ENCODE results near the gene LOXL1. TPM values are rescaled to one million over a fixed set of nuclear protein-coding genes. Genes with fewer than 3 reads are reported as not detected.
A peak's percentile ranks its signal among the peaks of the same experiment; 100 is the strongest.
"Not testable (repeated sequence)": the region's sequence is repeated elsewhere in the genome, so short reads cannot be mapped to it uniquely, and the experiment has no call there.

The LOXL1 gene
- total RNA-seq, 2 donors from 2014 or later: 2.0 to 2.5 TPM

DNA sequence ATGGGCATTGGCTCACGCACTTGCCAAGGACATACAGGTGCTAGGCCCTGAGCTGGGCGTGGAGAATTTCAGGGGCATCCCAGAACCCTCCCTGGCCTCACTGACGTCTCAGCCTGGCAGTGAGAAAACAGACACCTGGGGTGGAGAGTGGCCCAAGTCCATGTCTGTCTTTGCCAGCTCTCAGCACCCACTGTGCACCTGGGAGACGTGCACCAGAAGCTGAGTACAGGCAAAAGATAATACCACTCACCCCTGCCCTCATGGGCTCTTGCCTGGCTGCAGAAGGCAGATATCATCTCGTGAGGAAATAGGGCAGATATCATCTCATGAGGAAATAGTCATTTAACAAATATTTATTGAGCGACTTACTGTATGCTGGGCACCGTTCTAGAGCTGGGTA is 8.0 kb downstream of the LOXL1 start:
- DNase-seq (no peak), ATAC-seq (peak; percentile 36)
- intact Hi-C loops (cut with DNase I, micrococcal nuclease): no loop called here

DNA sequence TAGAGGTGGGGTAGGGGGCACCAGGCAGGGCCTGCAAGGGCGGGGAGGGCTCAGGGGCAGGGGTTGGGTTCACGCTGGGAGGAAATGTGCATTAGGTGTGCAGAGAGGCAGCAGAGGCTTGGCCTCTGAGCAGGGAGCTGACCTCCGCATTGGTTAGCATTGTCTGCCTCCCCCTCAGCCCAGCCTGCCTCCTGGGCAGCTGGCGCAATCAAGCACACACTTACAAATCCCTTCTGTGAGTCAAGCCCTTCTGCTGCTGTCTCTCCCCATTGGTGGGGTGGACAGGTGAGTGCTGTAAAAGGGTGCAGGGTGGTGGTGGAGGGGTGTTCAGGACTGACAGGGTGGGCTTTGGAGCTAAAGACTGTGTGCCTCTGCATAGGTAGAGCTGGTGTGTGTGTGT is 9.3 kb downstream of the LOXL1 start:
- no peak for ATAC-seq
- DNase-seq: no peak
- intact Hi-C loops (cut with DNase I, micrococcal nuclease): no loop called here

DNA sequence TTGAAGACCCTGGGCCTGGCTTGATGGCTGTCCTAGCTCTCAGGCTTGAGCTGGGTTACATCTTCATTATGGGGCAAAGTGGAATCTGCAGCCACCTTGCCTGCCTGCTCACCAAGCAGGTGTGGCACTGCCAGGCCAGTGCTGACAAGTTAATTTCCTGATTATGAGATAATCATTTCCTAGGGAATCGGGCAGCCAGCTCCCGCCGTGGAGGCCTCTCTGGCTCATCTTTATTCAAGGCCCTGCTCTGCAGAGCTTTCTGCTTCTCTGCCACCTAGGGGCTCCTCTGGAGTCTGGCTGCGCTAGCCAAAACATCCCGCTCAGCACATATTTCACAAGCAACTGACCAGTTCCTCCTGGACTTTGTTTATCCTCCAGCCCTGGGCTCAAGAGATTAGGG is 9.9 kb downstream of the LOXL1 start:
- DNase-seq (peak in 1 of 2 donors; percentile 18), ATAC-seq (peak; percentile 77)
- intact Hi-C loops (cut with DNase I, micrococcal nuclease): no loop called here

DNA sequence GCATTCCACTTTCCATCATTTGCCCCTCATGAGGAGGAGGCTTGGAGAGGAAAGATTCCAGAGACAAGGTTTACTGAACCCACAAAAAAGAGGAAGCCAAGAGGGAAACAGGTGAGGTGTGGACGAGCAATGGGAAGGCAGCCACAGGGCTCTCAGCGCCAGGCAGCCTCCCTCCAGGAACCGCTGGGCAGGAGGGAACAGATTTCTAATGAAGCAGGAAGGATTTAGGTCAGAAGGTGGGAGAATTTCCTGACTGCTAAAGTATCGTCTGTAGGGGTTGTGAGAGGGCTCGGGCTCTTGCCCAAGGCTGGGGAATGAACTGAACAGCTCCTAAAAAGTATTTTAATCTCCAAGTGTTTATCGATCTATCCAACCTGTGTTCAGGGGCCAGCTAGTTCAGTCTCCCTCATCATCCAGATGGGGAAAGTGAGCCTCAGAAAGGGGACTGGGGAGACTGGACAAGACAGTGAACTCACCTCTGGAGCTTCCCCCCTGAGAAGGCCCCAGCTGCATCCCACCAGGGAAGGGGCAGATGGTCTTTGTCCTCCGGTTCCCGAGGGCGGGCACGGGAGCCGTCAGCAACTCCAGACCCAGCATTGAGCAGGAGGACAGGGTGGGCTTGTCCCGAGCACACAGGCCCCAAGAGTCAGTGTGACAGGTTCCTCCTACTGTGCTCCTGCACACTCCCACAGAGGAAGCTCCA is 10.5 kb downstream of the LOXL1 start:
- no peak for DNase-seq
- intact Hi-C loops (cut with DNase I, micrococcal nuclease): no loop called here
- no peak for ATAC-seq

DNA sequence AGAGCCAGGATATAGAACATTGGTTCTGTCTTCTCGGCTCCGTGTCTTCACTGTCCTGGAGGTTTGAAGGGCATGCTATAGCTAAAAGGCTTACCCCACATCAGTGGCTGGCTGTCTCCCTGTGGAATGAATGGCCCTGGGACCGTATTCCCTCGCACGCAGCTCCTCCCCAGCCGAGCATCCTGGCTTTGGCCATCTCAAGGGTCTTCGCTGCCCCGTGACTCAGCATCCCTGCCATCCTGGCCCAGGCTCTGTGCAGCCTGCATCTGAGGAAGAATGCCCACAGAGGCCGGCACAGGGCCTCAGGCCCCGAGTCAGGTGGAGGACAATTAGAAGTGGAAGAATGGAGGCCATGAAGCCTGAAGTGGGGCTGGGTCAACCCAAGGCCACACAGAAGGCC is 11.0 kb downstream of the LOXL1 start:
- no peak for ATAC-seq
- DNase-seq: no peak
- intact Hi-C loops (cut with DNase I, micrococcal nuclease): no loop called here

DNA sequence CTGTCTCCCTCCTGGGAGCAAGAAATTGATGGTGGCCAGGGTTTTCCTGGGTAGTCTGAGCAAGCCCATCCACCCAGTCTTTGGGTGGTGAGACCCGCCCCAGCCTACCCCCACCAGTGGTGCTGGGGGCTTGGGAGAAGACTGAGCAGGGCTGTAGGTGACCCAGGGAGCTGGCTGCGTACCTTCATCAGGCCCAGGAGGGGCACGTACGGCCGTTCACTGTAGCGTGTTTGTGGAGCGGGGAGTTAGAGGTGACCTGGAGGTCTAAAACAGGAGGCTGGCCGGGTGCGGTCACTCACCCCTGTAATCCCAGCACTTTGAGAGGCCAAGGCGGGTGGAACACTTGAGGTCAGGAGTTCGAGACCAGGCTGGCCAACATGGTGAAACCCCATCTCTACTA is 11.5 kb downstream of the LOXL1 start:
- ATAC-seq (no peak), DNase-seq (no peak)
- intact Hi-C loops (cut with DNase I, micrococcal nuclease): no loop called here

DNA sequence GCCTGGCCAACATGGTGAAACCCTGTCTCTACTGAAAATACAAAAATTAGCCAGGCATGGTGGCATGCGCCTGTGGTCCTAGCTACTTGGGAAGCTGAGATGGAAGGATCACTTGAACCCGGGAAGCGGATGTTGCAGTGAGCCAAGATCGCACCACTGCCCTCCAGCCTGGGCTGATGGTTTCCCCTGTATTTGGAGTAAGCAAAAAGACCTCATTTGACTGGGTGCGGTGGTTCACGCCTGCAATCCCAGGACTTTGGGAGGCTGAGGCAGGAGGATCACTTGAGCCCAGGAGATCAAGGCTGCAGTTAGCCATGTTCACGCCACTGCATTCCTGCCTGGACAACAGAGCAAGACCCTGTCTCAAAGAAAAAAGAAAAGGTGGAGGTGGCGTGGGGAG is 12.3 kb downstream of the LOXL1 start:
- intact Hi-C loops (cut with DNase I, micrococcal nuclease); ATAC-seq; DNase-seq: not testable (repeated sequence)

DNA sequence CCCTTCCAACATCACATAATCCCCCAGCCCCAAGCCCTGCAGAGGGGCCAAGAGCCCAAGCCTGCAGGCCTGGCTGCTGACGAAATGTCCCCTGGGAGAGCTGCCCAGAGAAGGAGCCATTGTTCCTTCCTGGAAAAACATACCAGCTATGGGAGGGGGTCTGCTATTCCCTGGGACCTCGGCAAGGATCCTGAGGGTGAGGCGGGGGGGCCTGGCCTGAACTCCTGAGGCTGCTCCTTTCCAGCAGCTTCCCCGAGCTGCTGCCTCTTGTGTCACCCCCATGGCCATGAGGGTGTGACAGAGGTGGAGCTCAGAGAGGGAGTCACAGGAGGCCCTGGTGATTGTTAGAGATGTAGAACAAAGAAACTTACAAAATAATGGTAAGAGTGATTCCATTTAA is 12.9 kb downstream of the LOXL1 start:
- ATAC-seq: no peak
- no peak for DNase-seq
- intact Hi-C loops (cut with DNase I, micrococcal nuclease): no loop called here

DNA sequence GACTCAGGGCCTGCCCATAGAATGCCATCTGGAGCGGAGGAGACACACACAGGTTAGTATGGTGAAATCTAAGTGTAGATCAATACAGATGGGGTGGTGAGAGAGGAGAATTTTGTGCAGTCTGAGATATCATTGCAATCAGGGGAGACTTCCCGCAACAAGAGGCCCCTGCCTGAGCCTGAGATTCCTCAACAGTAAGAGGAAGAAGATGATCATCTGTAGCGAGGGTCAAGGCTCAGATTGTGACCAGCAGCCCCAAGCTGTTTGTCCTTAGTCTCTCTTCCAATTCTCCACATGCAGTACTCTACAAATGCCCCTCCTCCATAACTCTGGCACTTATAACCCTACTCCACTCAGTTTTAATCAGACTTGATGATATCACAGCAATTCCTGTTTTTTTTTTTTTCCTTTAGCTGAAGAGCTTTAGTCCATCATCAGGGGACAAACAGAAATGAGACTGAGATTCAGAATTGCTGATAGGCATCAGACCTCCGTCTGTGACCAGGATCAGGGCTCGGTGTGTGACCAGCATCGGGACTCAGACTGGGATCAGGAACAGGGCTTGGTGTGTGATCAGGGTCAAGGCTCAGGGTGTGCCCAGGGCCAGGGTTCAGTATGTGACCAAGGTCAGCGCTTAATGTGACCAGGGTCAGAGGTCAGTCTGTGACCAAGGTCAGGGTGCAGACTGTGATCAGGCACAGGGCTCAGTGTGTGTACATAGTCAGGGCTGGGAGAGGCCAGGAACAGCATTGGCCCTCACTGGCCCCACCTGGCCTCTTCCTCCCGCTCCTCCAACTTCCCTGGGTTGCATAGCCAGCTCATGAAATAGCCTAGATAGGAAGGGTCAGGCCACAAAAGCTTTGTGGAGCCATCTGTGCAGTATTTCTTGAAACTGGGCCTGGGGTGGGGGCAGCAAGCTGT is 14.1 kb downstream of the LOXL1 start:
- no peak for ATAC-seq
- no peak for DNase-seq
- intact Hi-C loops (cut with DNase I, micrococcal nuclease): no loop called here

DNA sequence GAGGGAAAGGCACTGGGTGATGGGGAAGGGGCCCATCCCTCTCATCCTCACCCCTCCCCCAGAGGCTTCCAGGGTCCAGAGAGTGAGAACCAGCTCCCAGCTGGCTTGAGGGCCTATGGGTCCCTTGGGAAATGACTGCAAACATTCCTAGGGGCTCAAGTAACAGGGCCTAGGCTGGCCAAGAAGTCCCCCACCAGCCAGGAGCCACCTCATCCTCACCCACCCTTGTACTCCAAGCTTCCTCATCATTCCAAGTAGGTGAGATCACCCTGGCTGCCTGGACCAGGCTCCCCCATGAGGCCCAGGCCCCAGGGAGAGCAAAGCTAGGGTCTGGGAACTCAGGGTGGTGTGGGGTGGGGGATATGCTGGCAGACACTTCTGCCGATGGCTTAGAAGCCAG is 14.8 kb downstream of the LOXL1 start:
- intact Hi-C loops (cut with DNase I, micrococcal nuclease): no loop called here
- no peak for DNase-seq
- ATAC-seq: no peak

DNA sequence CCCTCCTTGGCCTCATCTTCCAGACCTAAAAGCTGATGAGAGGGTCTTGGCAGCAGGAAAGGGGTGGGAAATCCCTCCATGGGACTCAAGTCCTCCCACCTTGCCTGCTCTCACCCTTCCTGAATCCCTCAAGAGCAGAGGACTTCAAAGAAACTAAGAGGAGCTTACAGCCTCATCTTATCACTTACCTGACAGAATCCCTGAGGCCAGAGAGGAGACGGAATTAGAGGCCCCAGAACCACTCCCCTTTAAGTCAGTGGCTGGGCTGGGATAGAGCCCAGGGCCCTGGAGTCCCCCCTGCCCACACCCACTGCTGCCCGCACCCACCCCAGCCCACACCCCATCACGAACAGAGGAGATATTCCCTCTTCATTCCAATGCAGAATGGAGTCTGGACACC is 15.2 kb downstream of the LOXL1 start:
- DNase-seq (no peak), ATAC-seq (no peak)
- intact Hi-C loops (cut with DNase I, micrococcal nuclease): no loop called here

DNA sequence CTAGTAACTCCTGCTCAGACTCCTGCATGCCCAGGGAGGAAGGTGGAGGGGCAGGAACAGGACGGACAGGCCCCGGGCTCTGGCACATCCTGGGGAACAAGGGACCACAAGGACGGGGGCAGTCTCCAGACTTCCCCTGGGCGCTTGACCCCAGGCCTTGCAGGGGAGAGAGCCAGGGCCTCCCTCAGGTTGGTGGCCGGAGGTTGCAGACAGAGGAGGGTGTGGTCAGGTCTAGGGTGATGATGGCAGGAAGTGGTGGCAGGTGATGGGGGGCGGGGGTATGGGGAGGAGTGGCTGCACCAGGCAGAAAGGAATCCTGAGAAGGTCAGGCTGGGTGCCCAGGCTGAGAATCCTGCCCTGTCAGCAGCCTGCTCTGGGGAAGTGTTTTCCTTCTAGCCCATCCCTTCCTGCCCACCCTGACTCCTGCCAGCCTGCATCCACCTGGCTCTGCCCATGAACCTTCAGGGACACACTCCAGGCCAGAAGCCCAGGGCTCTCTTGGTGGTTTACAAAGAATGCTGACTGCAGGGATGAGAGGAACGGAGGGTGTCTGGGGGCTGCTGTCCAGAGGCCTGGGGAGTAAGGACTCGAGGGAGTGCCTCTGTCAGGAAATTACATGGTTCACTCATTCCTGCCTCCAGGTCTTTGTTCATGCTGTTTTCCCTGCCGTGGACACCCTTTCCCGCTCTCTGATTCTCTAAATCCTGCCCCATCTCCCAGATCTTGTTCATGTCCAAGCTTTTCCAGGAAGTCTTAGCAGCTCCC is 15.8 kb downstream of the LOXL1 start:
- intact Hi-C loops (cut with DNase I, micrococcal nuclease): no loop called here
- no peak for DNase-seq
- ATAC-seq: no peak

DNA sequence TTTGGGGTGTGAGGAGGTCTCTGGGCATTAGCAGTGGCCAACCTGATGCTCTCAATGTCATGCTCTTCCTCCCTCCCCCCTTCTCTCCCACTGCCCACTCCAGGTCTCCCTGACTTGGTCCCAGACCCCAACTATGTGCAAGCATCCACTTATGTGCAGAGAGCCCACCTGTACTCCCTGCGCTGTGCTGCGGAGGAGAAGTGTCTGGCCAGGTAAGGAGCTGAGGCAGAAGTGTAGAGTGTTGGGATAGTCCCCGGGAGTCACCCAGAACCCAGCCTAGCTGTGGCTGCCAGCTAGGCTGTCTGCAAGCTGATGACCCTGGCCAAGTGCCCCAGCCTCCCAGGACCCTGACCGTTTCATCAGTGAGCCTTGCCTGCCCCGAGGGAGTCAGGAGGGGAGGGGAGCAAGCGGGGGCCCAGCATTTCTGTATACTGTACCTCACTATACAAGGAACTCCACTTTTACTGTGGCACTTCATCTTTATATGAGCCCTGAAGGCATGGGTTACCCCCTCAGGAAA is 16.5 kb downstream of the LOXL1 start:
- intact Hi-C loops (cut with DNase I, micrococcal nuclease): no loop called here
- no peak for DNase-seq
- no peak for ATAC-seq

DNA sequence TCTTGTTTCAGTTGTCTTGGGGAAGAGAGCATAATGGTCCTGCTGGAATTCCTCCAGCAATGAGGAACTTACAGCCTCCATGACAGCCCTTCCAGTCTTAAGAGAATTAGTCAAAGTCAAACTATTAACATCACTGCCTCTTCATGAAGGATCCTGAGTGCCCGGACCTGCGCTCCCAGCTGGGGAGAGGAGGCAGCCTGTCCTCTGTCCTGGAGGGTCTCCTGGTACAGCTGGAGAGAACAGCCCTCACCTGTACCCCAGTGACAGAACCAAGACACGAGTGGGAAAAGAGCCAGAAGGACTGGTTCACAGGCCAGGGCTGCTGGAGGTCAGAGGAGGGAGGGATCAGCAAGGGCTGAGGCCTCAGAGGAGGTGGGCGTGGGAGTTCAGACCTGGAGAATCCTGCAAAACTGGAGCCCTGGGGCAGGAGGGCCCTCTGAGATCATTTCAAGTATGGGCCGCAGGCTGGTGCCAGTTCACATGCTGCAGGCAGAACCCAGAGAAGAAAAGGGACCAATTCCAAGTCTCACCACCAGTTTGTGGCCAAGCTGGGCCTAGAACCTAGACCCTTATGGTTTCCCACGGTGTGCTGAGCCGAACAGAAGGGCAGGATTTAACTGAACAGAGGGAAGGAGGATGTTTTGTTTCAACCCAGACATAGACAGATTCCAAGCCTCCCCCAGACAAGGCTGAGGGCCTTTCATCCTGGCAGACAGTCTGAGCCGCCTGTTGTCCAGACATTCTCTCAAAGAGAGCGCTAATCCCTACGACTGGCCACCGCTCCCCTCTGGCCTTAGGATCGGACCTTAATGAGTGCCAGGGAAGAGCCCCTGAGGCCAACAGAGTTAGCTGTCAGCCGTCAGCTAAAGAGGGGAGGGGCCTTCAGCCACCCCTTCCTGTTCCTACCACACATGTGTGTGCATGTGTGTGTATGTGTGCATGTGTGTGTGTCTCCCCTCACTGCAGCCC is 18.2 kb downstream of the LOXL1 start:
- DNase-seq (no peak), ATAC-seq (no peak)
- intact Hi-C loops (cut with DNase I, micrococcal nuclease): no loop called here

DNA sequence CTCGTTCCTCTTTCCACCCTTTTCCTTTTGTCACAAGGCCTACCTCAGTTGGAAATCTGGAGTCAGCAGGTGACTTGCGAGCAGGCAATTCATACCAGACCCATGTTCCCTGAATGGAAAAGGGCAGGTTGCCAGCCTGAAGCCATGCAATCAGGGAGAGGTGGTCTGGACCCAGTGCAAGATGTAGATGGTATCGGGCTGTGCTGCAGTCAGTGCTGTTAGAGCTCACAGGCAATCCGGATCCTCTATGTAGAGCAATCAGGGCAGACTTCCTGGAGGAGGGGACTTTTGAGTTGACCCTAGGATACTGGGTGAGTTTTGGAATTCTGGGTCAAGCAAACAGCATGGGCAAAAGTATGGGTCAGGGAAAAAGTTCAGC is 18.9 kb downstream of the LOXL1 start:
- no peak for DNase-seq
- intact Hi-C loops (cut with DNase I, micrococcal nuclease): no loop called here
- no peak for ATAC-seq

DNA sequence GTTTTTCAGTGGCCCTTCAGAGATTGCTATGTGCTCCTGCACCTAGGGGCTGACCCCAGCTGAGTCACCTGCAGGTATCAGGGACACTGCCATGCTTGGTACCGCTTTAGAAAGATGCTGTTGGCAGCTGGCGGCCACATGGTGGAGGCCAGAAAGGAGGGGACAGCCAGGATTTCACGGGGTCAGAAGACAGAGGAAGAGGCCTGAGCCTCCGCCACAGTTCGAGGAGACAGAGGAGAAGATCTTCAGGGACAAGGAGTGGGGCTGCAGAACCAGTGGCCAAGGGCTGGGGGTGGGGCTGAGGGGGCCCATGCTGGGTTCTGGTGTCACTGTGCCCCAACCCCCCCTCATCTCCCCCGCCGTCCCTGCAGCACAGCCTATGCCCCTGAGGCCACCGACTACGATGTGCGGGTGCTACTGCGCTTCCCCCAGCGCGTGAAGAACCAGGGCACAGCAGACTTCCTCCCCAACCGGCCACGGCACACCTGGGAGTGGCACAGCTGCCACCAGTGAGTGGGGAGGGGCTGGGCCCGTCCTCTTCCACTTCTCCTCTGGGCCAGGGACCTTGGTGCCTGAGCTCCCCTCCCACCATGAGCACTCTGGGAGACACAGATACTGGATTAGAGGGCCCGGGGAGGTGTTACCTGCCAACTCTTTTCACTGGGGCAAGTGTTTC is 19.9 kb downstream of the LOXL1 start:
- intact Hi-C loops (cut with DNase I, micrococcal nuclease): no loop called here
- ATAC-seq (no peak), DNase-seq (no peak)

DNA sequence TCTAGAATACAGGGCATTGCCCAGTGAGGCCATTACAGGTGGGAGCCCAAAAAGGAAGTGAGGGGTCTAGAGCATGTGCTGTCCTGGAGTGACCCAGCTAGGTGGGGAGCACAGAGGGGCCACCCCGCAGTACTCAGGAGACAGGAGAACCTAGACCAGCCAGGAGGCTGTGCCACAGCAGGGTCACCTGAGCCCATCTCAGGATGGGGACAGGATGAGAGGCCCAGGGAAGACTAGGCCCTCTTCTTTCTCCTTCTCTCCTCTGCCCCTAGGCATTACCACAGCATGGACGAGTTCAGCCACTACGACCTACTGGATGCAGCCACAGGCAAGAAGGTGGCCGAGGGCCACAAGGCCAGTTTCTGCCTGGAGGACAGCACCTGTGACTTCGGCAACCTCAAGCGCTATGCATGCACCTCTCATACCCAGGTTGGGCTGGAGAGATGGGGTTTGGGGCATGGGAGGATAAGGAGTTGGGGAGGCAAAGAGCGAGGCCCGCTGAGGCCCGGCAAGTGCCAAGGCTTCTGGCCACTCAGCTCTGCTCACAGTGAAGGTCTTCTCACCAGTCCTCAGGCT is 20.6 kb downstream of the LOXL1 start:
- no peak for ATAC-seq
- intact Hi-C loops (cut with DNase I, micrococcal nuclease): no loop called here

DNA sequence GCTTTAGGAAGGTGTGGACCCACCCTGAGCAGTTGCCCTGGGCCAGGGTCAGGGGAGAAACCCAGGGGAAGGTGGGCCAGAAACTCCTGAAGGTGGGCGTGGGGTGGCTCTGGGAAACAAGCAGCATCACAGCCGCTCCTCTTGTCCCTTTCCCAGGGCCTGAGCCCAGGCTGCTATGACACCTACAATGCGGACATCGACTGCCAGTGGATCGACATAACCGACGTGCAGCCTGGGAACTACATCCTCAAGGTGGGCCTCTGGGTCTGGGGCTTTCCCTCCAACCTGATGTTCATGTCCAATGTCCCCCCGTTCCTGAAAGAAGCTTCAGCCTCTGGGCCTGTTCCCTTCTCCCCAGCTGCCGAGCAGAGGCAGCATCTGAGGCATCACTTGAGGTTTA is 21.4 kb downstream of the LOXL1 start:
- DNase-seq: no peak
- ATAC-seq: no peak
- intact Hi-C loops (cut with DNase I, micrococcal nuclease): no loop called here

More for the DNA sequence above, 20.6 kb downstream of the LOXL1 start:
- DNase-seq: no peak
